Stomach (tissue), 9 donors: ENCODE measurements around the gene WWOX. TPM values are rescaled to one million over a fixed set of nuclear protein-coding genes. Genes with fewer than 3 reads are reported as not detected.

ENCODE experiments used
- DNase-seq, 2 donors: peaks; one replicate each; pipeline versions ENCODE4 v3.0.0 to v3.0.0-alpha.2; 2013 to 2019
- H3K27ac ChIP-seq, 5 donors: fragments of 200-600 bp in 4 of 5; sonication (generic) in 4 of 5; one replicate each; pipeline ENCODE4 v1.5.1; 2013 to 2019; ENCODE audit warnings: mild to moderate bottlenecking in 1 of 5, moderate library complexity in 1 of 5
- H3K27me3 ChIP-seq, 3 donors: fragments of 200-600 bp; sonication (generic); one replicate each; pipeline ENCODE4 v1.5.1; 2017 to 2019; ENCODE audit warnings: mixed run types in 1 of 3
- H3K36me3 ChIP-seq, 4 donors: fragments of 200-600 bp; sonication (generic); 1 replicate in 3 of 4; 2 replicates in 1 of 4; pipeline ENCODE4 v1.5.1; 2016 to 2019
- H3K4me1 ChIP-seq, 4 donors: fragments of 200-600 bp; sonication (generic); one replicate each; pipeline ENCODE4 v1.5.1; 2016 to 2019
- H3K4me3 ChIP-seq, 4 donors: fragments of 200-600 bp; sonication (generic) in 3 of 4; one replicate each; pipeline ENCODE4 v1.5.1; 2016 to 2019; ENCODE audit warnings: mild to moderate bottlenecking in 1 of 4
- H3K9me3 ChIP-seq, 4 donors: fragments of 200-600 bp; sonication (generic); one replicate each; pipeline ENCODE4 v1.5.1; 2016 to 2019
- EP300 ChIP-seq: sonication (generic); formaldehyde crosslinking; IDR thresholded peaks from one replicate; pipeline ENCODE4 v1.6.1; 2017; ENCODE audit warnings: antibody characterized with exemption
- POLR2A ChIP-seq, 4 donors: fragments of 450-650 bp; IDR thresholded peaks; one replicate each; pipeline ENCODE4 v1.6.1; 2016; ENCODE audit warnings: antibody characterized with exemption in 4 of 4, control low read depth in 2 of 4, mild to moderate bottlenecking in 1 of 4, moderate library complexity in 1 of 4
- POLR2AphosphoS5 ChIP-seq, 3 donors: sonication (generic); formaldehyde crosslinking; IDR thresholded peaks; one replicate each; pipeline ENCODE4 v1.6.1; 2016; ENCODE audit warnings: antibody characterized with exemption in 3 of 3
- WGBS, 5 donors: extraction: QIAGEN DNeasy Blood & Tissue Kit in 3 of 5; methylation state at CpG; one replicate each; pipeline versions ENCODE4 v1.1.5 to v1.1.7; 2013 to 2018; 5-methylcytosine and 5-hydroxymethylcytosine counted together
- intact Hi-C: fragments of 100-400 bp; cut with DNase I; formaldehyde crosslinking; loops from one replicate; pipeline ENCODE4 v1.15.1; 2023; ENCODE audit warnings: low total_unique reads
- polyA plus RNA-seq, 3 donors: library from polyadenylated mRNA; stranded (reverse); fragments of 200-250 nt; gene quantifications; one replicate each; pipeline ENCODE4 v1.2.3, GENCODE V29; 2013
- total RNA-seq, 5 donors: library from RNA; depleted of rRNA; stranded (reverse); fragments of >200 nt; gene quantifications; one replicate each; pipeline versions ENCODE4 v1.1.0 to v1.2.3, GENCODE V29; 2014 to 2016
- TF ChIP-seq, protein P1 (sequence below), 7 experiments: fragments of 450-650 bp in 4 of 7; fragments of 200-600 bp in 3 of 7; sonication (generic) in 3 of 7; IDR thresholded peaks; one replicate each; pipeline ENCODE4 v1.5.1; 2016 to 2019; ENCODE audit warnings: antibody characterized with exemption in 7 of 7, control low read depth in 2 of 7, mild to moderate bottlenecking in 1 of 7
- donor health status: healthy with polysubstance abuse.
- donor health status: Bipolar disorder and iron deficiency.
- donor health status: healthy.

Gene WWOX
- total and polyA plus RNA-seq, 8 donors: 7.7 to 129 (median 48.7) TPM

DNA sequence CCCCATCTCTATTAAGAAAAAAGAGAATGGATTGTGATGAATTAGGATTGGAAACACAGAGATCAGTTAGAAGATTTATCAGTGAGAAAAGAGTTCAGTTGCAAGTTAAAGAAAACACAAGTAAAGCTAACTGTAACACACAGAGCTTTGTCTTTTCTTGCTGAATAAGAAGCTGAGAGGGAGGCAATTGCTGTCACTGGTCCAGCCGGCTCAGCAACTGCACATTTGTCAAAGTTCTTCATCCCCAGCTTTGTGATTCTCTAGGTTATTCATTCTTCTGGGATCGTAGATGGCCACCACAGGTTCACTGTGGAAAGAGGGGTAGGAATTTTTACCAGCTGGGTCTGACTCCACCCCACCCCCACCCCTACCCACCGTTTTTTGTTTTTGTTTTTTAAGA lies 615.7 kb downstream of the WWOX start:
- intact Hi-C loops: no loop called here
- Histone ChIP-seq H3K27ac (no peak overlapping the region), H3K27me3 (no peaks in the 10 kb centered on the region), H3K4me3 (no peak overlapping the region), H3K9me3 (no peaks in the 10 kb centered on the region), H3K4me1 (no peaks in the 10 kb centered on the region), H3K36me3 (no peaks in the 10 kb centered on the region)
- TF ChIP-seq, protein P1, sequence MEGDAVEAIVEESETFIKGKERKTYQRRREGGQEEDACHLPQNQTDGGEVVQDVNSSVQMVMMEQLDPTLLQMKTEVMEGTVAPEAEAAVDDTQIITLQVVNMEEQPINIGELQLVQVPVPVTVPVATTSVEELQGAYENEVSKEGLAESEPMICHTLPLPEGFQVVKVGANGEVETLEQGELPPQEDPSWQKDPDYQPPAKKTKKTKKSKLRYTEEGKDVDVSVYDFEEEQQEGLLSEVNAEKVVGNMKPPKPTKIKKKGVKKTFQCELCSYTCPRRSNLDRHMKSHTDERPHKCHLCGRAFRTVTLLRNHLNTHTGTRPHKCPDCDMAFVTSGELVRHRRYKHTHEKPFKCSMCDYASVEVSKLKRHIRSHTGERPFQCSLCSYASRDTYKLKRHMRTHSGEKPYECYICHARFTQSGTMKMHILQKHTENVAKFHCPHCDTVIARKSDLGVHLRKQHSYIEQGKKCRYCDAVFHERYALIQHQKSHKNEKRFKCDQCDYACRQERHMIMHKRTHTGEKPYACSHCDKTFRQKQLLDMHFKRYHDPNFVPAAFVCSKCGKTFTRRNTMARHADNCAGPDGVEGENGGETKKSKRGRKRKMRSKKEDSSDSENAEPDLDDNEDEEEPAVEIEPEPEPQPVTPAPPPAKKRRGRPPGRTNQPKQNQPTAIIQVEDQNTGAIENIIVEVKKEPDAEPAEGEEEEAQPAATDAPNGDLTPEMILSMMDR (IDR thresholded peaks at IDR 0.05): no peak
- peak in 1 of 2 donors; percentile 28 for DNase-seq
- WGBS, 5 donors: 69 to 74% (median 72%) methylated on average over 3 of the region's 3 CpGs

DNA sequence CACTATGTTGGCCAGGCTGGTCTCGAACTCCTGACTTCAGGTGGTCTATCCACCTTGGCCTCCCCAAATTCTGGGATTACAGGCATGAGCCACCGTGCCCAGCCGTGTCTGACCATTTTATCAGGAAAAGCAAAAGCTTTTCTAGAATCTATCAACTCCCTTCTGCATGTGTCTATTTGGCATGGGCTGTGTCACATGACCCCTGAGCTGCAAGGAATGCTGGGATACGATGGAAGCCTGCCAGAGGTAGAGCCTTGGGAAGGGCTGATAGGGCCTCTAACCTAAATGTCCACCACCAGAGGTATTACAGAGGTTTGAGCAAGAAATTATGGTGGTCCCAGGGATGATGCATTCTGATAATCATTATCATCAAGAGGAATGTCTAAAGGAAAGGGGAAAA lies 616.2 kb downstream of the WWOX start:
- DNase-seq: no peak
- TF ChIP-seq EP300 (no peak), POLR2A (IDR thresholded peaks at IDR 0.05) (no peak), POLR2AphosphoS5 (IDR thresholded peaks at IDR 0.05) (no peak)
- TF ChIP-seq, protein P1 (IDR thresholded peaks at IDR 0.05): no peak
- Histone ChIP-seq H3K4me3 (no peak overlapping the region), H3K9me3 (no peaks in the 10 kb centered on the region), H3K36me3 (no peaks in the 10 kb centered on the region), H3K27me3 (no peaks in the 10 kb centered on the region), H3K27ac (no peak overlapping the region), H3K4me1 (no peaks in the 10 kb centered on the region)
- 88 to 96% (median 90%) methylated on average over 4 of the region's 4 CpGs for WGBS, 5 donors
- intact Hi-C loops: no loop called here

DNA sequence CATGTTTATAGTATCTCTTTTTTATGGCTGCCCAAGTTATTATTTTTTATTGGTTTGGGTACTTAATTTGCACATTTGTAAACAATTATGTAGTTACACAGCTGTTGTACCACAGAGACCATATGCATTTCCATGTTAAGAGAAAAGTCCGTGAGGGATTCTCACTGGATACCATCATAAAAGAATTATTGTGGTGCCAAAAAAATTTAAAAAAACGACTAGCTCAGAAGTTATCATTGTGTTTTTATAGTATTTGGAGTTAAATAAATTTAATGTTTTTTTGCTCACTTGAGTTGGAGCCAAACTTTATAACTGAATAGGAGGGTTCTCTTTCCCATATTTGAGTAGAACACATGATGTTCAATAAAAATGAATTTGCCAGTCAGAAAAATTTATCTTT lies 618.7 kb downstream of the WWOX start:
- Histone ChIP-seq H3K27ac (no peak overlapping the region), H3K4me1 (no peaks in the 10 kb centered on the region), H3K9me3 (no peaks in the 10 kb centered on the region), H3K27me3 (no peaks in the 10 kb centered on the region), H3K36me3 (no peaks in the 10 kb centered on the region), H3K4me3 (no peak overlapping the region)
- WGBS, 5 donors: 70 to 79% (median 74%) methylated on average over 2 of the region's 2 CpGs
- TF ChIP-seq EP300 (no peak), POLR2AphosphoS5 (IDR thresholded peaks at IDR 0.05) (no peak), POLR2A (IDR thresholded peaks at IDR 0.05) (no peak)
- TF ChIP-seq, protein P1 (IDR thresholded peaks at IDR 0.05): no peak
- DNase-seq: no peak
- intact Hi-C loops: no loop called here

DNA sequence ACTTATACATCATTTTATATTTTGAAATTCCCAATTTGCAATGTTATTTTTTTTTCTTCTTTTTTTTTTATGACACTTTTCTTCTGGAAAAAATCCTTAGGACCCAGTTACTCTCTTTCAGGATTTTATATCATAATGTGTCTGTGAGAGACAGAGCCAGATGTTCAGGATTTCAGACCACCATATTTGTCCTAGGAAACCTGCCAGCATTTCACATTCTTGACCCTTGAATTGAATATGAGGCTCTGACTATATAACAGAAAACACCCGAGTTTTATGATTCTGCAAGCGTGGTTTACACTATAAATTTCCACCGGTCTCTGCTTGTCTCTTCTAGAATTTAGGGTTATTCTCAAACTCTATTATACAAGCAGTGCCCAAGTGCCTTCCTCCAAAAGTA lies 621.0 kb downstream of the WWOX start:
- TF ChIP-seq, protein P1 (IDR thresholded peaks at IDR 0.05): no peak
- no peak for TF ChIP-seq POLR2A (IDR thresholded peaks at IDR 0.05)
- TF ChIP-seq EP300: no peak
- no peak for TF ChIP-seq POLR2AphosphoS5 (IDR thresholded peaks at IDR 0.05)
- DNase-seq: peak in 1 of 2 donors; percentile 45
- no peak overlapping the region for H3K4me3 ChIP-seq
- no peaks in the 10 kb centered on the region for H3K27me3 ChIP-seq
- no peaks in the 10 kb centered on the region for H3K36me3 ChIP-seq
- intact Hi-C loops: no loop called here
- no peak overlapping the region for H3K27ac ChIP-seq
- H3K4me1 ChIP-seq: no peaks in the 10 kb centered on the region
- WGBS, 5 donors: 64 to 86% (median 68%) methylated on average over 3 of the region's 3 CpGs
- no peaks in the 10 kb centered on the region for H3K9me3 ChIP-seq
